Renal cortical epithelial cell (primary cell): ENCODE results near the gene SCIN. TPM values are rescaled to one million over a fixed set of nuclear protein-coding genes. Genes with fewer than 3 reads are reported as not detected.
"Not testable (repeated sequence)": the region's sequence is repeated elsewhere in the genome, so short reads cannot be mapped to it uniquely, and the experiment has no call there.

Experiments used
- DNase-seq: peaks from one replicate; pipeline ENCODE4 v3.0.0-alpha.2; 2011; ENCODE audit warnings: low read depth
- total RNA-seq: library from RNA; depleted of rRNA; stranded (reverse); fragments of >200 nt; gene quantifications from 2 replicates; pipeline ENCODE4 v1.2.3, GENCODE V29; 2014

Gene SCIN
- 24.5 and 113 TPM in 2 replicates for total RNA-seq

DNA sequence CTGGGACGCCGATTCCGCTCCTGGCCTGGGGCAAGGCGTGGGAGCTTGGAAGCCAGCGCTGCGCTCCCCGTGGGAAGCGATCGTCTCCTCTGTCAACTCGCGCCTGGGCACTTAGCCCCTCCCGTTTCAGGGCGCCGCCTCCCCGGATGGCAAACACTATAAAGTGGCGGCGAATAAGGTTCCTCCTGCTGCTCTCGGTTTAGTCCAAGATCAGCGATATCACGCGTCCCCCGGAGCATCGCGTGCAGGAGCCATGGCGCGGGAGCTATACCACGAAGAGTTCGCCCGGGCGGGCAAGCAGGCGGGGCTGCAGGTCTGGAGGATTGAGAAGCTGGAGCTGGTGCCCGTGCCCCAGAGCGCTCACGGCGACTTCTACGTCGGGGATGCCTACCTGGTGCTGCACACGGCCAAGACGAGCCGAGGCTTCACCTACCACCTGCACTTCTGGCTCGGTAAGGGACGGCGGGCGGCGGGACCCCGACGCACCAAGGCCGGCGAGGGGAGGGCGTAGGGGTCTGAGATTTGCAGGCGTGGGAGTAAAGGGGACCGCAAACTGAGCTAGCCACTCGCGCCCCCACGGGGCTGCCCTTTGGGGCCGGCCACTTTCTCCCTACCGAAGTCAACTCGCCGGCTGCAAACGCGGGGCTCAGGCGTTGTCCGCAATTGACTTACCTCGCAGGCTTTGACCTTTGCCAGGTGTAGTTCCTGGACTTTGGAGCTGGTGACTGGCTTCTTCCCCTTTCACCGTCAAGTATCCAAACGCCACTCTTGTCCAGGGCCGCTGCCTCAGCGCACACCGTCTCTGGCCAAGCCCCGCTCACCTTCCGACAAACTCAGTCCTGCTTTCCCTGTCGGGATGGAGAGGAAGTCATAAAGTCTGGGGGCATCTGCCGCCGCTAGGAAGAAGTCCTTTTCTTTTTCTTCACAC, at the start of gene SCIN:
TSS of gene SCIN (plus strand) at position 187 of the 928 bp plus-strand sequence. CDS start at position 254, 67 bp downstream.
- DNase-seq = no peak

- DNase-seq = peak; percentile 77
These were observed 45.6 kb upstream of the SCIN start for GRCh38 chr7:12524794-12525386.

- not testable (repeated sequence) for DNase-seq
These were observed 43.8 kb upstream of the SCIN start for GRCh38 chr7:12526693-12527092.

DNA sequence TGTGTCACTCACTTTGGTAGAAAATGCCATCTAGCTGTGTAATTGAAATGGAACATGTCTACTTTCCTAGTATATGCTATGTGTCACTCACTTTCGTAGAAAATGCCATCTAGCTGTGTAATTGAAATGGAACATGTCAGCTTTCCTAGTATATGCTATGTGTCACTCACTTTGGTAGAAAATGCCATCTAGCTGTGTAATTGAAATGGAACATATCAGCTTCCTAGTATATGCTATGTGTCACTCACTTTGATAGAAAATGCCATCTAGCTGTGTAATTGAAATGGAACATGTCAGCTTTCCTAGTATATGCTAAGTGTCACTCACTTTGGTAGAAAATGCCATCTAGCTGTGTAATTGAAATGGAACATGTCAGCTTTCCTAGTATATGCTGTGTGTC, 42.9 kb upstream of the SCIN start:
- DNase-seq = not testable (repeated sequence)

DNA sequence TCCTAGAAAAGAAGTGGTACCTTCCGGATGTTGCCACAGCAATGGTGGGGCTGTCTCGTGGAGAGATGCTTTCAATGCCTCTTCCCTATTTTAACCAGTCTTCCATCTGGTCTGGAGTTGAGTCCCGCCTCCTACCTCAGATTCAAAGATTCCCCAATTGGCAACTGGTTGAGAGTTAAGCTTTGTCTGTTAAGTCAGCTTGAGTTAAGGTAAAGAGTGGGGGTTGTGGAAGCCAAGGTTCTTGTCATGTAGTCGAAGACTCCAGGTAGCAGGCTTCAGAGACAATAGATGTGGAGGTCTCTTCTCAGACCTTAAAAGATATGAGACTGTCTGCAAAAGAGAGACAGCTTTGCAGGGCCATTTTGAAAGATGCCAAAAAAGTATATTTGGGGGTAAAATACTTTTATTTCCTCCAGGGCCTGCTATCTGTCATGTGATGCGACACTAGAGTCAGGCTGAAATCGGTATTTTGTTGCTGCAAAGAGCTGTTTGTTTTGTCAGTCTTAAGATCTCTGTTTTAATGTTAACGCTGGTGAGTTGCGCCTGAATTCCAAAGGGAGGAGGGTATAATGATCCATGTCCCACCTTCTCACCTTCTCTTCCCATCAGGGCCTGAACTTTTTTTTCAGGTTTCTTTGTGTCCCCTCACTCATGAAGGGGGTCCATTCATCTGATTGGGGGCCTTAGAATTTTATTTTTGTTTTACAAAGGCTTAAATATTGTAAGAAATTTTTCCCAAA, 40.4 kb upstream of the SCIN start:
- no peak for DNase-seq

DNA sequence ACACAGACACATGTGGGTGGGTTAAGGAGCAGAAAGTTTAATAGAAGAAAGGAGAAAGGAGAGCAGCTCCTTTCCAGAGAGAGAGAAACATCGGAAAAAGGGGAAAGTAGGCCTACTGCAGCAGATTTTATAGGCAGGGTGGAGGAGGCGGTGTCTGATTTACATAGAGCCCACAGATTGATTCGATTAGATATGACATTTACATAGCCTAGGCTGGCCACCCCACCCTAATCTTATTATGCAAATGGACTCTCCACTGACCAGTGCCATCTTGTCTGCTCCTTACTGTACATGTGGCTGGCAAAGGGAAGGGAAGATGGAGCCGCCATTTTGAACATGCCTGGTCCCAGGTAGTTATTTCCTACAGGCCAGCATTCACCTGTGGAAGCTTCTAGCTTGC, 38.7 kb upstream of the SCIN start:
- no peak for DNase-seq

- DNase-seq = no peak
These were observed 36.5 kb upstream of the SCIN start for GRCh38 chr7:12534046-12534445.

DNA sequence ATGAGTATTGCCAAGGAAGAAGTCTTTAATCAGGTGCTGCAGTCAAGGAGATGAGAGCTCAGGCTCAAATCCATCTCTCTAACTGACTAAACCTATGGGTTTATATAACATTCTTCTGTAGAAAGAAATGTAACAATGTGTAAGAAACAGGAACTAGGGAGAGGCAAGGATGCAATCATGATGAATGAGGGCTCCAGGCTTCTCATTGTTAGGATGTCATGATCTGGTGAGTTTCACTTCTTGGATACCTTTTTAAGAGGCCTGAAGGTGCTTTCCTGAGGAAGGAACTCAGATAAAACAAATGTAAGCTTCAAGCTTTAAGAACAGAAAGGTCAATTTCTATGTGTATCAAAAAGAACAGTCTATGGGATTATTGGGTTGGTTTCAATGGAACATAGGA, 30.8 kb upstream of the SCIN start:
- DNase-seq = no peak

GRCh38 chr7:12540850-12541249, 29.7 kb upstream of the SCIN start:
- DNase-seq = peak; percentile 89

DNA sequence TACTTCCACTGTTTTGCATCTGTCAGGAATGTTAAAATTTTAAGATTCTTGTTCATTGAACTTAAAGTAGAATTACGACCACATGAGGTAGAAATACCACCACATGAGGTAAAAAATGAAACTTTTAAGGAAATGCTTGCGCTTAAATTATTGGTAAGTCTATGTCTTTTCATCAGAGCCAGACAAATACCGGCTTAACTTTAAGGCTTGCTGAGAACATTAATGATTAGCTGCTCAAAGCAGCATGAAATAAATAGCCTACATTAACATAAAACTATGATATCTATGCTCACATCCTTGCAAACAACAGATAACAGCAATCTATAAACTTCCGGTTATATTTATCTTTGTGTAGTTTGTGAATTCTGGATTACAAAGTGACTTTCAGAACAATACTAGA, 26.9 kb upstream of the SCIN start:
- peak; percentile 73 for DNase-seq

- DNase-seq = peak; percentile 89
These were observed 21.4 kb upstream of the SCIN start for GRCh38 chr7:12549106-12549505.

- DNase-seq = peak; percentile 81
These were observed 19.6 kb upstream of the SCIN start for GRCh38 chr7:12550956-12551355.

GRCh38 chr7:12552876-12553275, 17.6 kb upstream of the SCIN start:
- DNase-seq = no peak

GRCh38 chr7:12553416-12553815, 17.1 kb upstream of the SCIN start:
- DNase-seq = no peak

GRCh38 chr7:12554351-12554750, 16.2 kb upstream of the SCIN start:
- peak; percentile 70 for DNase-seq

DNA sequence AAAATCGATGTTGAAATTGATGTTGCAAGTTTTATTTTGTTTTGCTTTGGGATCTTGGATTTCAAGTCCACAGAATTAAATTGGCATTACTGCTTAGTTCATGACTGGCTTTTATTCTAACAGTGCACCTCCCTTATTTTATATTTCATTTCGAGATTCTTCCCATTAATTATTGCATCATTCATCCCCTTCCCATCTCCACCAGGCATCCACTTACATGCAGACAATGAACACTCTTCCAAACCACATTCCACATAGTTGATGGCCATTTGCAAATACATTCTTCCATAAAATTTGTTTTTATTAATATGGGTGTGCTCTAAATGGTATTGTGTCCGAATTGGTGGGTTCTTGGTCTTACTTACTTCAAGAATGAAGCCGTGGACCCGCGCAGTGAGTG, 15.6 kb upstream of the SCIN start:
- no peak for DNase-seq

- not testable (repeated sequence) for DNase-seq
These were observed 14.8 kb upstream of the SCIN start for GRCh38 chr7:12555695-12556094.

- DNase-seq = not testable (repeated sequence)
These were observed 14.3 kb upstream of the SCIN start for GRCh38 chr7:12556139-12556792.

DNA sequence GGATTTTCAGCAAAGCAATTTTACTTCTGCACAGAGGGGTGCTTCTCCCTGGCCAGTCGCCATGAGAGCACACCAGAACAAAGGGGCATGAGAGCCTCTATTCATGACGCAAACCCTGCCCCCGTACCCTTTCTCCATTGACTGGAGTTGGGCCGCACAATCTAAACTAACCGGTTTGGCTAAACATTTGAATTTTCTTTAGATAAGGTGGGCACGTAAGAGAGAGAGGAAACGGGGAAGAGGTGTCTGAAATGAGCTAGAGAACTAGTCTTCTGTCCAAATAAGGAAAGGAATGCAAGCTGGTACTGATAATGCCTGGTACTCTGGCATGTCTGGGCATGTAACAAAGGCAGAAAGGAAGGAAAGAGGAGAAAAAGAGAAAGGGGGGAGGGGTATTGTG, 13.2 kb upstream of the SCIN start:
- peak; percentile 61 for DNase-seq

- no peak for DNase-seq
These were observed 5.3 kb upstream of the SCIN start for GRCh38 chr7:12564996-12565764.

DNA sequence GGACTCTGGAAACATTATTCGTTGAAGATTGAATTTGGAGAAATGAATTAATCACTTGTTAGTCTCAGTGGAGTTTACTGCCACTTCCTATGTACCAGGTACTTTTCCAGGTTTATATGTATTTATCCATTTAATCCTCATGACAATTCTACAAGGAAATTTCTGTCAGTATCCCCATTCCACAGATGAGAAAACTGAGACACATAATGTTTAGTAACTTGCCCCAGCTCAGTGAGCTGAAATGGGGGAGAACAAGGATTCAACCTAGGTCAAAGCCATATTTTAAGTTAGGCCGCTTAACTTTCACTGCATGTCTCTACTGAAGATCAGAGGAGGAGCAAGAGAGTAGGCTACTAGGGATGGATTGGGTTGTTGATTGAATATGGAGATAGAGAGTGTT, 4.6 kb upstream of the SCIN start:
- DNase-seq = no peak
